ENCODE data around the gene PRR23C. TPM values are rescaled to one million over a fixed set of nuclear protein-coding genes. Genes with fewer than 3 reads are reported as not detected.
"Not testable (repeated sequence)": the region's sequence is repeated elsewhere in the genome, so short reads cannot be mapped to it uniquely, and the experiment has no call there.

PRR23C gene
- total and polyA plus RNA-seq, 5 donors from 2014 or later: not detected

DNA sequence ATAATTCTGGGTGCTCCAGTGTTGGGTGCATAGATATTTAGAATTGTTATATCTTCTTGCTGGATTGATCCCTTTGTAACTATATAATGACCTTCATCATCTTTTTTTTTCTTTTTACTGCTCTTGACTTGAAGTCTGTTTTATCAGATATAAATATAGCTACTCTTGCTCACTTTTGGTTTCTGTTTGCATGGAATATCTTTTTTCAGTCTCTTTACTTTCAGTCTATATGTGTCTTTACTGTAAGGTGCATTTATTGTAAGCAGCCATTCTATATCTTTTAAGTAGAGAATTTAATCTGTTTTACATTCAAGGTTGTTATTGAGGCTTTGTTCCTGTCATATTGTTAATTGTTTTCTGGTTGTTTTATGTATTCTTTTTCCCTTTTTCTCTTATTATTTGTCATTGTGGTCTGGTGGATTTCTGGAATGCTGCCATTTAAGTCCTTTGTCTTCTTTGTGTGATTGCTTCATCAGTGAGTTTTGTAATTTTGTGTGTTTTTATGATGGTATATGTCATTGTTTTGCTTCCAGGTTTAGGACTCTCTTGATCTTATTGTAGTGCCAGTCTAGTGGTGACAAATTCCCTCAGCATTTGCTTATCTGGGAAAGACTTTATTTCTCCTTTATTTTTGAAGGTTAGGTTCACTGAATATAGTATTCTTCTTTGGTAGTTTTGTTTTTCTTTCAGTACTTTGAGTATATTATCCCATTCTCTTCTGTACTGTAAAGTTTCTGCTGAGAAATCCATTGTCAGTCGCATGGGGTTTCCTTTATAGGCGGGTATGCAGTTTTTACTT is 8.3 kb upstream of the PRR23C start:
- Mint-ChIP-seq H3K4me3 (no peak overlapping the region), H3K4me1 (no peaks in the 10 kb centered on the region), H3K27me3 (no peaks in the 10 kb centered on the region), H3K36me3 (no peaks in the 10 kb centered on the region), H3K27ac (no peak overlapping the region), H3K9me3 (peaks cover 0 to 24% (median 10%) of the 10 kb centered on the region in 7 donors)
- Histone ChIP-seq H3K4me1 (ENCODE audit: control insufficient read depth, insufficient read depth, low read length, poor library complexity, severe bottlenecking) (no peaks in the 10 kb centered on the region), H3K27me3 (ENCODE audit: control insufficient read depth, insufficient read depth, low read length) (no peaks in the 10 kb centered on the region), H3K4me3 (ENCODE audit: low read depth, low read length) (no peak overlapping the region), H3K9me3 (ENCODE audit: control insufficient read depth in 2 of 2, low read length in 2 of 2) (peaks cover 7 to 17% of the 10 kb centered on the region in 2 experiments), H3K27ac (ENCODE audit: insufficient read depth, low read length, poor library complexity, severe bottlenecking) (no peak overlapping the region), H3K36me3 (ENCODE audit: control insufficient read depth, insufficient read depth, low read length) (no peaks in the 10 kb centered on the region)
- no peak for ATAC-seq (ENCODE audit: low read depth in 2 of 2)
- no peak for DNase-seq

DNA sequence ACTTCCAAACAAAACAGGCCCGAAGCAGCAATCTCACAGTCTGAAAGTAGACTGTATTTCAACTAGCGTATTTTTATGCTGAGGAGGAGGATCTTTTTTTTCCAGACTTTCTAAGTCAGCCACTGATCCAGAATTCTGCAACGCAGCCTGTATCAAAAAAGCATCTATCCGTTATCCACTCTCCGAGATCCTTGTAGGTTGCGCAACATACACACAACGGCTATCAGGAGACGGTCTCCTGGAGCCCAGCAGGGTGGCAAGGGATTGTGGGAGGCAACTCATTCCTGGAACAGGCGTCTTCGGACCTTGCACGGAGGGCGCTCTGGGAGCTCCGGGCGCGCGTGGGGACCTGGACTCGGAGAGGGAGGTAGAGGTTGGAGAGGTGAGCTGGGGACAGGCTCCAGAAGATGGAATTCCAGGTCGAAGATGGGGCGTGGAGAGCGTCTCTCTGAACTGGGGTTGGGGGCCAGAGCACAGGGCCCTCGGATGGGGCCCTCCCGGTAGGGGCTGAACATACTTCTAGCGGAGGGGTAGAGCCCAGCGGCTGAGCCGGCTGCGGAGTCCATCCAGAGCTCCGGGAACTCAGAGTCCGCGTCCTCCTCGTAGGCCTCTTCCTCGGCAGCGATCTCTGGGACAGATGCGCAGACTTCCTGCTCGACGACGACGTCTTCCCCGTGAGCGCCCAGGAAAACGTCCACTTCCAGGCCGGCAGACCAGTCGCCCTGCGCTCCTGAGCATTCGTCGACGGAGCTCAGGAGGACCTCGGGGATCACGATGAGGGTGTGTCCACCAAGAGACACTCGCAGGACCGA is 932 bp downstream of the PRR23C start:
- peaks cover 1 to 15% (median 8%) of the 10 kb centered on the region in 7 donors for H3K9me3 Mint-ChIP-seq
- peaks cover 0 to 3% of the 10 kb centered on the region in 2 experiments for H3K9me3 ChIP-seq (ENCODE audit: control insufficient read depth in 2 of 2, low read length in 2 of 2)
- H3K27me3 Mint-ChIP-seq: no peaks in the 10 kb centered on the region
- peaks cover under 1% of the 10 kb centered on the region for H3K27me3 ChIP-seq (ENCODE audit: control insufficient read depth, insufficient read depth, low read length)
- no peaks in the 10 kb centered on the region for H3K4me1 Mint-ChIP-seq
- no peaks in the 10 kb centered on the region for H3K4me1 ChIP-seq (ENCODE audit: control insufficient read depth, insufficient read depth, low read length, poor library complexity, severe bottlenecking)
- H3K4me3 ChIP-seq (ENCODE audit: low read depth, low read length): no peak overlapping the region
- H3K36me3 ChIP-seq (ENCODE audit: control insufficient read depth, insufficient read depth, low read length): no peaks in the 10 kb centered on the region
- no peak overlapping the region for H3K27ac ChIP-seq (ENCODE audit: insufficient read depth, low read length, poor library complexity, severe bottlenecking)
- DNase-seq (no peak), ATAC-seq (ENCODE audit: low read depth in 2 of 2) (no peak)
- no peak overlapping the region for H3K27ac Mint-ChIP-seq
- no peaks in the 10 kb centered on the region for H3K36me3 Mint-ChIP-seq
- H3K4me3 Mint-ChIP-seq: no peak overlapping the region

DNA sequence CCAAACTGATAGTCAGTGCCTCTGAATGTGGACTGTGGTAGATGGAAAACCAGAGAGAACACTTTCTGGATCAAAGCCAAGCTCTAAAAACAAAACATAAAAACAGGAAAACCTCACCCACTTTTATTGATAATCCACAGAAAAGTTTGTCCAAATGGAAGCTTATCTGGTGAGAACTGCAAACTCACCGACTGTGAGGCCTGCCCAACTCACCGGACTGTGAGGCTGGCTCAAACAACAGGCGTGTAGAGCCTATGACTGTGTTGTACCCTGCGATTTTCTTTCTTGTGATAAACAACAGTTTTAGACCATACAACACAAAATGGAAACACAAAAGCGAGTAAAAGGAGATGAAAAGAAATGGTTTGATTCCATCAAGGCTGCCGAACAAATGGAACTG is 7.2 kb downstream of the PRR23C start:
- Mint-ChIP-seq H3K36me3 (no peaks in the 10 kb centered on the region), H3K27me3 (no peaks in the 10 kb centered on the region), H3K27ac (no peak overlapping the region), H3K4me1 (no peaks in the 10 kb centered on the region), H3K4me3 (no peak overlapping the region), H3K9me3 (peaks cover 0 to 9% (median 1%) of the 10 kb centered on the region in 7 donors)
- no peak for DNase-seq
- Histone ChIP-seq H3K27ac (ENCODE audit: insufficient read depth, low read length, poor library complexity, severe bottlenecking) (no peak overlapping the region), H3K9me3 (ENCODE audit: control insufficient read depth in 2 of 2, low read length in 2 of 2) (no peaks in the 10 kb centered on the region), H3K36me3 (ENCODE audit: control insufficient read depth, insufficient read depth, low read length) (no peaks in the 10 kb centered on the region), H3K27me3 (ENCODE audit: control insufficient read depth, insufficient read depth, low read length) (peaks cover 1% of the 10 kb centered on the region), H3K4me1 (ENCODE audit: control insufficient read depth, insufficient read depth, low read length, poor library complexity, severe bottlenecking) (no peaks in the 10 kb centered on the region), H3K4me3 (ENCODE audit: low read depth, low read length) (no peak overlapping the region)
- no peak for ATAC-seq (ENCODE audit: low read depth in 2 of 2)

DNA sequence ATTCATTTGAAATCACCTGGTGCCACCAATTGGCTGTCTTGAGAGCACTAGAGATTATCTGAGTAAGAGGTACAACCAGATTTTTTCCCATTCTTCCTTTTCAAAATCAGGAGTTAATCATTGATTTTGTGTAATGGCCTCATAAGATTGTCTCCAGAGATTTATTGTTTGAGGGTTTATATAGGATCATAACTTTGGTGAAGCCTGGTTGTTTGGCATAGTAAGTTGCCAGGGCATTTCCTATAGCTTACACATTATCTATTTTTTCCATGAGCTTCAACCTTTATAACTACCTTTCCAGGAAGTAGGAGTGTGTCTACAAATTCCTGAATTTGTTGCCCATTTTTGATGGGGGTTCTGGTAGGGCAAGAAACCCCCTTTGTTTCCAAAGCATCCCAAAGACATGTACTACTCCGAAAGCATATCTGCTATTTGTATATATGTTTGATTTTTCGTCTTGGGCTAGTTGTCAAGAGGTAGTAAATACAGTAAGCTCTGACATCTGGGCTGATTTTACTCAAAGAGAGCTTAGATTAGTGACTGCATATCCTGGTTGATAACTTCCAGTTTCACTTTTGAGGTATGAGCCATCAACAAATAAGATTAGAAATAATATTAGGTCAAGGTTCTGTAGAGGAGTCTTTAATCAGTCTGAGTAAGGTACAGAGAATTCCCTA is 12.2 kb downstream of the PRR23C start:
- H3K9me3 ChIP-seq (ENCODE audit: control insufficient read depth in 2 of 2, low read length in 2 of 2): peaks cover 0 to 5% of the 10 kb centered on the region in 2 experiments
- no peaks in the 10 kb centered on the region for H3K4me1 Mint-ChIP-seq
- no peak overlapping the region for H3K27ac ChIP-seq (ENCODE audit: insufficient read depth, low read length, poor library complexity, severe bottlenecking)
- ATAC-seq (ENCODE audit: low read depth in 2 of 2) (no peak), DNase-seq (no peak)
- H3K27me3 Mint-ChIP-seq: no peaks in the 10 kb centered on the region
- H3K4me1 ChIP-seq (ENCODE audit: control insufficient read depth, insufficient read depth, low read length, poor library complexity, severe bottlenecking): no peaks in the 10 kb centered on the region
- H3K9me3 Mint-ChIP-seq: peaks cover 0 to 17% (median 6%) of the 10 kb centered on the region in 7 donors
- no peaks in the 10 kb centered on the region for H3K36me3 Mint-ChIP-seq
- H3K36me3 ChIP-seq (ENCODE audit: control insufficient read depth, insufficient read depth, low read length): no peaks in the 10 kb centered on the region
- no peak overlapping the region for H3K27ac Mint-ChIP-seq
- no peak overlapping the region for H3K4me3 Mint-ChIP-seq
- H3K4me3 ChIP-seq (ENCODE audit: low read depth, low read length): no peak overlapping the region
- H3K27me3 ChIP-seq (ENCODE audit: control insufficient read depth, insufficient read depth, low read length): no peaks in the 10 kb centered on the region

DNA sequence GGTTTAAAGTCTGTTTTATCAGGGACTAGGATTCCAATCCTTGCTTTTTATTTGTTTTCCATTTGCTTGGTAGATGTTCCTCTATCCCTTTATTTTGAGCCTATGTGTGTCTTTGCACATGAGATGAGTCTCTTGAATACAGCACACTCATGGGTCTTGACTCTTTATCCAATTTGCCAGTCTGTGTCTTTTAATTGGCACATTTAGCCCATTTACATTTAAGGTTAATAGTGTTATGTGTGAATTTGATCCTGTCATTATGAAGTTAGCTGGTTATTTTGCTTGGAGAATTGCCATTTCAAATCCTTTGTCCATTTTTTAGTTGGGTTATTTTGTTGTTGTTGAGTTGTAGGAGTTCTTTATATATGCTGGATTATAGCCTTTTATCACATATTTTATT is 14.1 kb downstream of the PRR23C start:
- not testable (repeated sequence) for H3K4me3 Mint-ChIP-seq; H3K27ac Mint-ChIP-seq; H3K27me3 Mint-ChIP-seq; H3K36me3 Mint-ChIP-seq; H3K4me3 ChIP-seq (ENCODE audit: low read depth, low read length); H3K9me3 ChIP-seq (ENCODE audit: control insufficient read depth in 2 of 2, low read length in 2 of 2); H3K36me3 ChIP-seq (ENCODE audit: control insufficient read depth, insufficient read depth, low read length); H3K4me1 Mint-ChIP-seq; DNase-seq; ATAC-seq (ENCODE audit: low read depth in 2 of 2); H3K27ac ChIP-seq (ENCODE audit: insufficient read depth, low read length, poor library complexity, severe bottlenecking); H3K27me3 ChIP-seq (ENCODE audit: control insufficient read depth, insufficient read depth, low read length); H3K4me1 ChIP-seq (ENCODE audit: control insufficient read depth, insufficient read depth, low read length, poor library complexity, severe bottlenecking)
- H3K9me3 Mint-ChIP-seq: peaks cover 0 to 18% (median 7%) of the 10 kb centered on the region in 7 donors

DNA sequence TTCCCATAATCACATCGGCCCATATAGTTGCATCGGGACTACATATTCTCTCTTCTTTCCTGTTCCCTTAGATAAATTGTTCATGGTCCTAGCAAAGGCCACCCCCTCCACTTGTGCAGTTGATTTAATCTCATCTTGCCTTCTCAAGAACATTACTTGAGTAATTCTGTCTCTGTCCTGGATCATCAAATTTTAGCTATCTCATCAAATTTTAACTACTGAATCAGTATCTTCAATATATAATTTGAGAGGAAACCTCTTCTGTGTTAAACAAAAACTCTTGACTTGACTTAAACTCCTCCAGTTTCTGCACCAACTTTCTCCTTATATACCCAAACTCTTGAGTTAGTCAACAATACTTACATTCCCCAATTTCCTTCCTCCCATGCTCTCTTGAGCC is 19.7 kb downstream of the PRR23C start:
- ATAC-seq (ENCODE audit: low read depth in 2 of 2) (no peak), DNase-seq (no peak)
- Mint-ChIP-seq H3K27me3 (no peaks in the 10 kb centered on the region), H3K4me1 (no peaks in the 10 kb centered on the region), H3K9me3 (peaks cover 0 to 8% (median 5%) of the 10 kb centered on the region in 7 donors), H3K27ac (no peak overlapping the region), H3K36me3 (no peaks in the 10 kb centered on the region), H3K4me3 (no peak overlapping the region)
- H3K4me1 ChIP-seq (ENCODE audit: control insufficient read depth, insufficient read depth, low read length, poor library complexity, severe bottlenecking): no peaks in the 10 kb centered on the region
- no peaks in the 10 kb centered on the region for H3K36me3 ChIP-seq (ENCODE audit: control insufficient read depth, insufficient read depth, low read length)
- H3K27me3 ChIP-seq (ENCODE audit: control insufficient read depth, insufficient read depth, low read length): no peaks in the 10 kb centered on the region
- H3K9me3 ChIP-seq (ENCODE audit: control insufficient read depth in 2 of 2, low read length in 2 of 2): no peaks in the 10 kb centered on the region
- H3K4me3 ChIP-seq (ENCODE audit: low read depth, low read length): no peak overlapping the region
- H3K27ac ChIP-seq (ENCODE audit: insufficient read depth, low read length, poor library complexity, severe bottlenecking): no peak overlapping the region

DNA sequence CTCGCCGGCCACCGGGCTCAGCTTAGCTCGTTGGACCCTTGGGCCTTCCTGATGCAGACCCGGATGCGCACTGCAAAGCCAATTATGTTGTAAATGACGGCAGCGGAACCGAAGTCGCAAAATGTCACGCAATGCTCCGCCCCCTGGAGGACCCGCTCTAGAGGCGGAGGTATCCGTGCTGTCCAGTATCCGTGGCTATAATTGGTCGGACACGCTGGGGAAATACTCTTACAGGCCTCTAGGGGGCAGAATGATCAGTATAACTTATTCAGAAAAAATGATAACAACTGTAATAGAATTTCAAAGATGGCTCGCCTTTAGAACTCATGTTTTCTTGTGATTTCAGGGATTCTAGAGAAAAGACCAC is 23.8 kb downstream of the PRR23C start, which contains the start of gene PRR23B:
TSS of gene PRR23B (minus strand) at position 59 of the 367 bp plus-strand sequence. CDS start 265 bp downstream, outside the sequence.
- H3K4me1 ChIP-seq (ENCODE audit: control insufficient read depth, insufficient read depth, low read length, poor library complexity, severe bottlenecking): no peaks in the 10 kb centered on the region
- no peaks in the 10 kb centered on the region for H3K9me3 ChIP-seq (ENCODE audit: control insufficient read depth in 2 of 2, low read length in 2 of 2)
- no peak within 1 kb of the TSS for H3K27ac ChIP-seq (ENCODE audit: insufficient read depth, low read length, poor library complexity, severe bottlenecking)
- Mint-ChIP-seq H3K36me3 (no peaks in the 10 kb centered on the region), H3K27ac (no peak within 1 kb of the TSS), H3K27me3 (no peaks in the 10 kb centered on the region), H3K4me1 (no peaks in the 10 kb centered on the region), H3K9me3 (peaks cover 0 to 7% (median 3%) of the 10 kb centered on the region in 7 donors), H3K4me3 (no peak within 1 kb of the TSS)
- no peaks in the 10 kb centered on the region for H3K36me3 ChIP-seq (ENCODE audit: control insufficient read depth, insufficient read depth, low read length)
- DNase-seq (no peak), ATAC-seq (ENCODE audit: low read depth in 2 of 2) (no peak)
- H3K27me3 ChIP-seq (ENCODE audit: control insufficient read depth, insufficient read depth, low read length): no peaks in the 10 kb centered on the region
- H3K4me3 ChIP-seq (ENCODE audit: low read depth, low read length): no peak within 1 kb of the TSS
